ENCODE measurements around the gene NTSR2.
"Not testable (repeated sequence)": the region's sequence is repeated elsewhere in the genome, so short reads cannot be mapped to it uniquely, and the experiment has no call there.

The NTSR2 gene

DNA sequence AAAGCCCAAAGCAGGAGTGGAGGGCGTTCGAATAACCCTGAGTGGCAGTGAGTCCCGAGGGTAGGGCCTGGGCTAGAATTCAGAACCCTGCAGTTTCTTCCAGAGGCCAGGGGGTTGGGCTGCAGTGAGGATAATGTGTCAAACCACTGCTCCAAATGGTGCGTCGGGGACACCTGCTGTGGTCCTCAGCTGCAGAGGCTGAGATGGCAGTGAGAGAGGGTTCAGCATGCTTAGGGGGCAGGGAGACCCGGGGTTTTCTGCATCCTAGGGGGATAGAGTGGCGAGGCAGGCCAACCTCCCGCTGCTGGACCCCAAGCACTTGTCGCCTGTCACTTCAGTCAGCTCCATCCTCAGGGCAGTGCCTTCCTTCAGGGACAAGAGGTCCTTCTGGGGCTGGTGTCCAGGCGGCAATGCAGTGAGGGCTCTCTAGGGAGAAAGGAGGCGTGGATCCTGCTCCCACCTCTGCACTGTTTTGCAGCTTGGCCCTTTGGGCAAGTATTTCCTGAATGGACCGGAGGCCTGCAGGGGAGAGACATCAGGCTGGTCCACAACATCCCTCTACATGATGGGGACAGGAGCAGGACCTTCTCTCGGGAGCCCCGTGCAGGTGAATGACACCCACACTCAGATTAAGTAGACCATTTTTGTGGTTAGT is 8.4 kb upstream of the NTSR2 start:
- DNase-seq: no peak

DNA sequence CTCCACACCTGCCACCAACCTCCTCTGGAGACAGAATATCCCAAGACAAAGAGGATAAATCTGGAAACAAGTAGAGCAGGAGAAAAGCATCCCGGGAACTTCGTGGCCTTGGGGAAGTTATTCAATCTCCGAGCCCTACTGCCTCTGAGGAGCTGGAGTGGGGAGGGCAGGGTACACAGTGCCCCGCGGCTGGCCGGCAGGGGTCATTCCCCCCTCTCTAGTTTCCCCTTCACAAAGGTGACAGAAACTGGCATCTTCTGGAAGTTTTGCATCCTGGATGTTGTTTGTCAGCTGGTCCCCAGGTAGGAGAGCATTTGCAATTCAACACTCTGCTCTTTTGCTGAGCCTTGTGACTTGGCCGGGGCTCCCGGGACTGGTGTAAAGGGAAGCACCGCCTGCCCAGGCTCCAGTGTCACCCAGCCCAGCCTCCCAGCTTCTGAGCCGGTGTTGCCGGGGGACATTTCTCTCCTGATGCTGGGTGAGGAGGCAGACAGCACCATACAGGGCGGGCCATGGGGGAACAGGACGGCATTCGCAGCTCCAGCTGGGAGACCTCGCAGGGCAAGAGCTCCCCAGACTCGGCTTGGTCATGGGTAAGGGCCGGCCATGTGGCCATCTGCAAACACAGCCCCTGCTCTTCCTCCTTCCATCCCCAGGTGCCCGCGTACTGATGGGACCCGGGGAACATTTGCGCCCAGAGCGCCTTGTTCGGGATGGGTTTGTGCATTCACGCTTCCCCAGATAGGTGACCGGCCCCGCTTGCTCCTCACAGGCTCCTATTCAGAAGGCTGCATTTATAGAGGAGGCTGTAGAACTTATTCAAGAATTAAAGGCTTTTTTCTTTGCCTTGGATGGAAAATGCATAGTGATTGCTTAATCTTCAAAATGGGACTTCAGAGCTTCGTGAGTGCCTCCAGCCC is 7.4 kb upstream of the NTSR2 start:
- DNase-seq: no peak

DNA sequence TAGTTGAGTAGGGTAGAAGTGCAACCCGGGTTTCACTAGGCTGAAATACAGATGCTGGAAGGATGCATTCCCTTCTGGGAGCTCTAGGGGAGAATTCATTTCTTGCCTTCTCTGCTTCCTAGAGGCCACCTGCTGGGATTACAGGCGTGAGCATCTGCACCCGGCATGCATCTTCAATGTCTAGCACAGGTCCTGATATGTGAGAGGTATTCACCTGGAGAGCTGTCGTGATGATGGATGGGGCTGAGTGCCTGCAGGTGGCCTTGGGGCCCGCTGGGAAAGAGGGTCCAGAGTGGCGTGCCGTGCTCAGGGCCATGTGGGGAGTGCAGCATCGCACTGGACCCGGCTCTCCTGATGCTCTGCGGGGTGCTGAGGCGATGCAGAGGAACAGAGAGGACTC is 6.6 kb upstream of the NTSR2 start:
- no peak for DNase-seq

DNA sequence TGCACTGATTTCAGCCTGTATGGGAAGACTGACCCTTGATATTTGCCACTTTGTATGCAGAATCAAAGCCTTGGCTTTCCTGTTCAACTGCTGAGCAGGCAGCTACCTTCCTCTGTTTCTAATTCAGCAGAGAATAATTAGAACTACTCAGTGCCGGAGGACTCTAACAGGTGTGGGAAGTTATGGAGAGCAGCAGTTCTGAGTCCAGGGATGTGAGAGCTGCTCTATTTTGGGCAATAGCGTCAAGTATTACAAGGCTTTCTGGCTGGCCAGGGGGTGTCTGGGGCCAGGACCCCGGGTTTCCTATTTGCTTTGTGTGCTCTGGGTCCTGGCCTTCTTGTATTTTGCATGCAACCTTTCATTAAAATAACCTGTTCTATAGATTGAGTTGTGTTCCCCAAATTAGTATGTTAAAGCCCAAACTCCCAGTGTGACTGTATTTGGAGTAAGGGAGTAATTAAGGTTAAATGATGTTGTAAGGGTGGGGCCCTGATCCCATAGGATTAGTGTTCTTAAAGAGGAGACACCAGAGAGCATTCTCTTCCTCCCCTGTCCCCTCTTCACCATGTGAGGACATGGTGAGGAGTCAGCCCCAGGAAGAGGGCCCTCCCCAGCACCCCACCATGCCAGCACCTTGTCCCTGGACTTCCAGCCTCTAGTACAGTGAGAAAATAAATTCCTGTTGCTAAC is 5.6 kb upstream of the NTSR2 start:
- DNase-seq: no peak

DNA sequence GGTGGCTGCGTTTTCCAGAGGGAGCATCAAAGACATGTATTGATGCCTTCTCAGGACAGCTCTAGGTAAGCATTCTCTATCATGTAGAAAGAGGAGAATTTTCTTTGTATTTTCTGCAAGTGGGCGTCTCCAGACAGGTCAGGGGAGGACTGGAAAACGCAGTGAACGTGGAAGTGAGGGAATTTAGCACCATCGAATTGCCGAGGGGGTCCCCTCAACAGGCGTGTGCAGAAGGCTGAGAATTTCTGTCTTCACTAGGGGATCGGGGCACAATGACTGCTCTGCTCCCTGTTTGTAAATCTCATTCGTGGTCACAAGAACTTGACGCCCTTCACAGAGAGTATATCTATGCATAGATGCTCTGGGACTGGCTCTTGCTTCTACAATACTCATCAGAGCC is 5.0 kb upstream of the NTSR2 start:
- no peak for DNase-seq

DNA sequence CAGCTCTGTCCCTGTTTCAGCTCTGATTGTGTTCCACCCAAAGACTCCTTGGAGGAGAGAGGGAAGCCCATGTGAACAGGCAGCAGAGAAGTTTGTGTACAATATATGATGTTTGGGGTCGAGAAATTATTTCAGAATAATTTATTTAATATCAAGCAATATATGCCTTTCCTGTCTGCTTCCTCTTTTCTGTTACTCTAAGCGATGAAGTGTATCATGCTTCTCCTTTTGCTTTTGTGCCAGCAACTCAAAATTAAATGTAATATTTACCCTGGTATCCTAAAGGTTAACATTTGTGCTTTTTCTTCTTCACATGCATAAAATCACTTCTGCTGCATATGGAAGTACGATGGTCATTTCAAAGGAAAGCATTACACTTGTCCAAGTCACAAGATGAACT is 2.4 kb upstream of the NTSR2 start:
- DNase-seq: no peak

DNA sequence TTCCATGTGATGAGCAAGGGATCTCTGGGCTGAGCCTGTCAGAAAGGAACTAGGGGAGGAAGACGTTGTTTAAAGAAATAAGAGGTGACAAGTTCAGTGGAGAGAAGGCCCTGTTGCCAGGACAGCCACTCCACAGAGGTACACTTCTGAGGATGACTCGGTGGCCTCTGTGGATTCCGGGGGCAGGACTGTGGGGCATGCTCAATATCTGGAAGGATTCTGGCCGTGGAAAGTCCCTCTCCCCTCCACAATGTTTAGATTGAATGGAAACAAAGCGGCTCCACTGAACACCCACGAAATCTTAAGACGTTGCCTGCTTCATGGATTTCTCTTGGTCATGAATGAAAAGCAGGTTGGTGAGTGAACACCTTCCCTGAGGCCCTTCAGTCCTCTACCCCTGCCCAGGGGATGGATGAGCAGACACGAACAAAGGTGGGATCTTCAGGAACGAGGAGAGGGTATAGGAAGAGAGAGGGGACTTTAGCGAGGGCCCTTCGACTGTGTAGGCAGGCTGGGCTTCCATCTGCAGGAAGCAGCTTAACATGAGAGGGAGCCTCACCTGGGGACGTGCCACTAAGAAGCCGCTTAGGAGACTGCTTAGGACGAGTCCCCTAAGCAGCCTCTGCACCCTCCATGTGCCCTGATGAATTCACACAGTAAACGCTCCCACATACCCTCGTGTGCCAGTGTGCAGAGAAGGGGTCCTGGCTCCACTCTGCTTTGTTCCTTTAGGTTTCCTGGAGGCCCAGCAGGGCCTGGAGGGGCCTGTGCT is 1.9 kb downstream of the NTSR2 start:
- DNase-seq: no peak

DNA sequence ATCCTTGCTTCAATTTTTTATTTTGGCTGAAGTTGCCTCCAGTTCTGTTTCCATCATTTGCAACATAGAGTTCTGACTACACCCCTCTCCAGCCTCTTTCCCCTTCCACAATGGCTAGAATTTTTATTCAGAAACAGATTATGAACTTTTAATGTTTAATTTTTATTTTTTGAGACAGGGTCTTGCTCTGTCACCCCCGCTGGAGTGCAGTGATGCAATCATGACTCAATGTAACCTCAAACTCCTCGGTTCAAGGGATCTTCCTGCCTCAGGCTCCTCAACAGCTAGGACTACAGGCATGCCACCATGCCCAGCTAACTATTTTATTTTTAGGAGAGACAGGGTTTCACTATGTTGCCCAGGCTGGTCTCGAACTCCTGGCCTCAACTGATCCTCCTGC is 2.8 kb downstream of the NTSR2 start:
- DNase-seq: no peak

DNA sequence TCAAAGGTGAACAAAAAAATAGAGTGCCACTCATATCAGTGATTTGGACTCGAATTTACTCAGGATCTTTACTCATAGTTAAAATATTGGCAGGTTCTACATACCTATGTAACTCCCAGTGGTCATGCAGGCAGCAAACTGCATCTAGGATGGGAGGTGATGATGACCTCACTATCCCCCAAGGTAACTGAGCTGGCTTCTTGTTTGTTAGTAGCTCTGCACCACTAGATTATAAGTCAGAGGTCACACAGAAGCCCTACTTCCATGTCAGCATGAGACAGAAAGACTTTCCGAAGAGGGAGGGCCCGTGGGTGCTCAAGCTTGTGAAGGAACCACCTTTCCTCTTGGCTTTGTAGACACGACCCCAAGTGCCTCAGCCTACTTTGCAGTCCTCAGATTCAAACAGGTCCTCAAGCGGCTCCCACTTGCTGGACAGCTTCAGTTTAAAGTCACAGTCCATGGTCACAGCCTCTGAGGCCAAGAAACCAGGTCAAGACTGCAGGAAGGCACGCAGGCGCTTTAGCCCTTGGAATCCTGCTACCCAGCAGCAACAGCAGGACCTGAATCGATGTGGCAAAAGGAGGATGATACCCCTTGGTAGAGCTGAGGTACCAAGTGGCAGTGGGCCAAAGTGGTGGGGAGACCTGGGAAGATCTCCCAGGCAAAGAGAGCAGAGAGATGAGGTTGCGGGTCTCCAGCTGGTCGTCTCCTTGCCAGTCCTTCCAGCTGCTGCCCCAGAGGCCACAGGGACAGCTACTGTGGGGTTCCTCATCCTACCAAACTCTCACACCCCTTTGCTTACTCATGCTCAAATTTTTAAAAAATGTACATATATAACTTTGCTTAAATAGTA is 4.3 kb downstream of the NTSR2 start:
- no peak for DNase-seq

DNA sequence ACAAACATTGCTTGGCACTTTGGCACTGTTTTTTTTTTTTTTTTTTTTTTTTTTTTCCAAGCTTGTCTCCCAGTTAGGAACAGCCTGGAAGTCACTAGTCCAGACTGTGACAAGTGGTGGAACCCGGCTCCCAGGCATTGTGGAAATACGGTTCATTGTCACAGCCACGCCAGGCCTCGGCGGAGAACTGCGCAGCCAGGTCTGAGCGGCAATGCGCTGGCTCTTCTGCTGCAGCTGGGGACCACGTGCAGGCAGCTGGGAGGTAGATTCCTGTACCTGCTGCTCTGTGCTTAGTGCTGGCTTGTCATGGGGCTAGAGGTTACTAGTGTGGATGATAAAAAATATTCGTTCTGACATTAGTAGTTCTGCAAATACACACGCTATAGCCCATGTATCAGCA is 5.0 kb downstream of the NTSR2 start:
- no peak for DNase-seq

DNA sequence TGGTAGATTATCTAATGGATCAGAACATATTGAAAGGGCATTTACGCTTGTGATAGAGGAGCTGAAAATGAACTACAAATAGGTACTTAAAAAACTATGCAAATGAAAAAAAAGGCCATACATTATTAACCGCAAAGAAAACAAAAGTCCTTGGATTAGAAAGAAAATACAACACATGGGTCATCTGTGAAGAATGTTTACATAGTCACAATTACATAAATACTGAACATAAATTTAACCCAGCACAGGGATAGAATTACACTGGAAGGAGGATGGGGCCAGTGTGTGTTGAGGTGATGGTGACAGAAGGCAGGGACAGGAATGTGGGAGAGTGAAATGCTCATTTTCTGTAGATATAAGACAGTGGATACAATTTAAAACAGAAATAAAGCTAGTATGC is 6.6 kb downstream of the NTSR2 start:
- no peak for DNase-seq

DNA sequence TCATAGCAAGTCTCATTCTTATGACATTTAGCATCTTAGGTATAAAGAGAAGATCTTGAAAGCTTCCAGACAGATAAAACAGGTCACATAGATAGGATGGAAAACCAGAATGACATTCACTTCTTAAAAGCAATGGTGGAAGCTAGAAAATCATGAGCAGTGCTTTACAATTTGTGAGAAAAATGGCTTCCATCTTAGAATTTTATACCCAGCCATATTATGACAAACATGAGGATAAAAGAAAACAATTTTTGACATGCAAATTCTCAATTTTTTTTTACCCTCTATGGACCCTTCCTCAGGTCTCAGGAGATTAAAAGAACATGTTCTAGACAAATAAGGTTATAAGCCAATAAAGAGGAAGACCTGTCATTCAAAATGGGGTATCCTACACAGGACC is 7.1 kb downstream of the NTSR2 start:
- no peak for DNase-seq

DNA sequence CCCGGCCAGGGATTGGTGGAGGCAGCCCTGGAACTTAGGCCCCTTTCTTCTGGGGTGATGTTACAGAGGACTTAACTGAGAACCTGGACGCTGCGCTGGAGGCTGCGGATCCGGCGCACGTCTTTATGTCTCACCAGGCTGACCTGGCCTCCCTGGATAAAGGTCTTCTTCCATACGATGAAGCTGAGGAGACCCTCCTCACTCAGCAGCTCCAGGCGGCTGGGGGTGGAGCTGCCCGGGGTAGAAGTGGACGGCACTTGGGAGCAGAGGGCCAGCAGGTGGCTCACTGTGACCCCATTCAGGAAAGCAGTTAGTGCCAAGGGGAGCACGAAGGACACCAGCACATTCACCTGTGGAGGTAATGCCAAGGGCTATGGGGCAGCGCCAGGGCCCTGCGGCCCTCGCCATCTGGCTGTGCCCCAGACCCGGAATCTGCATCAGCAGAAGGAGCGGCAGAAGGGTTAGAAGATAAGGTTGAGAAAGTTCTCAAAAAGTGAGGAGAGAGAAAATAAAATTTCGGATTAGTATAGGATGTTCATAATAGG is 8.0 kb downstream of the NTSR2 start:
- DNase-seq: no peak

DNA sequence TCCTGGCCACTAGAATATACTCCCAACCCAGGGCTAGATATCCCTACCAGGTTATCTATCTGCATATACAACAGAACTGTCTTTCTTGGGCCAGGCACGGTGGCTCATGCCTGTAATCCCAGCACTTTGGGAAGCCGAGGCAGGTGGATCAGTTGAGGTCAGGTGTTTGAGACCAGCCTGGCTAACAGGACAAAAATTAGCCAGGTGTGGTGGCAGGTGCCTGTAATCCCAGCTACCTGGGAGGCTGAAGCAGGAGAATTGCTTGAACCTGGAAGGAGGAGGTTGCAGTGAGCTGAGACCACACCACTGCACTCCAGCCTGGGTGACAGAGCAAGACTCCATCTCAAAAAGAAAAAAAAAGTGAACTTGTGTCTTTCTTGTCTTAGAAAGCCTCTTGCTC is 9.6 kb downstream of the NTSR2 start:
- not testable (repeated sequence) for DNase-seq

DNA sequence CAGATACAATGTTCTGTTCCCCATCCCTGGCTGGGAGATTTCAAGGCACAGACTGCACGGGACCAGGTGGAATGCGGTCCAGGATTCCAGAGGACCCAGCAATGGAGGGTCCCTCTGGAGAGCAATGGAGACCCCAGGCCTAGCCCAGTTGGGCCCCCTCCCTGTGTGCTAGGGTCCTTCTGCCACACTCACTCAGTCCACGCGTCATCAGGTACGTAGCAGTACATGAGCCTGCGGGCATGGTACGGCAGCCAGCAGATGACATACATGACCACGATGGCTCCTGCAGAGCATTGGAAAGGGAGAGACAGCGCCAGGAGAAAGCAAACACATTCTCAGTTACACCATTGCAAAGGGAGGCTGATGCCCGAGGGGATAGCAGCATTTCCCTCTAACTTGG is 10.1 kb downstream of the NTSR2 start:
- DNase-seq: no peak

DNA sequence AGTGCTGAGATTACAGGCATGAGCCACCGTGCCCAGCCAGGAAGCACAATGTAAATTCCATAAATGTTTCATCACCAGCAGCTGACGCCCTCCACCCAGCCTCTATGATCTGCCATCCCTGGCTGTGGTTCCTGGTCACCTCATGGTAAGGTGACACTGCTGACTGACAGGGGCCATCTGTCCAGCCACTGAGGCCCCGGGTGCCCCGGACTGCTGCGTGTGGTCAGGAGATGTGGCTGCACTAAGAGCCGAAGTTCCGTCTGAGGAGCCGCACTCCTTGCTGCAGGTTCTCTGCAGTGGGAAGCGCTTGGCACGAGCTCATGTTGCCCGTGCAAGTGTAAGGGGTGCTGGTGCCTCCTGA is 10.9 kb downstream of the NTSR2 start:
- no peak for DNase-seq

DNA sequence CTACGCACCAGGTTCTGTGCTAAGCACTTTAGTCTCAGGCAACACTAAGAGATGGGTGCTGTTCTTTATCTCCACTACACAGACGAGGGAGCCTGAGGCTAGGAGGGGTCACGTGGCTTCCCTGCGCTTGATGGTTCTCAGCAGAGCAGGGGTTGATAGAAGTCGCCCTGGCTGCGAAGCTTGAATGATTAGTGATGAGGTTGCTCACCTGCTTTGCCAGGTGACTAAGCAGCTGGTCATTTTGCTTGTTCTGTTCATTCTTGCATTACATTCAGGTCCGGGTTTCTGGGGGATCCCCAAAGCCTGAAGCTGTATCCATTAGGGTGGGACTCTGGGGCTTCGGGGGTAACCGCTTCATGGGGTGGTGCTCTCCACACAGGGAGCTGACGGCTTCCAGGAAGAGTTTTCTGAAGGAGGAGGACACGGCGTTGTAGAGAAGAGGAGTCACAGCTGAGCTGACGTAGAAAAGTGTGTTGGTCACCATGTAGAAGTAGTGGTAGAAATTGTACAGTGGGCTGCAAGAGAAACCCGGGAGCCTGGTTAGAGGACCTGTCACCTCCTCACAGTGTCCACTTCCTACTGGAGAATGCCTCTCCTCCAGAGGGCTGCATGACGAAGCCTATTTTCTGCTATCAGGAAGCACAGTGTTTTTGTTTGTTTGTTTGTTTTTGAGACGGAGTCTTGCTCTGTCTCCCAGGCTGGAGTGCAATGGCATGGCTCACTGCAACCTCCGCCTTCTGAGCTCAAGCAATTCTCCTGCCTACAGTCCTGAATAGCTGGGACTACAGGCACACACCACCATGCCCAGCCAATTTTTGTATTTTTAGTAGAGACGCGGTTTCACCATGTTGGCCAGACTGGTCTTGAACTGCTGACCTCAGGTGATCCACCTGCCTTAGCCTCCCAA is 11.5 kb downstream of the NTSR2 start:
- DNase-seq: no peak

DNA sequence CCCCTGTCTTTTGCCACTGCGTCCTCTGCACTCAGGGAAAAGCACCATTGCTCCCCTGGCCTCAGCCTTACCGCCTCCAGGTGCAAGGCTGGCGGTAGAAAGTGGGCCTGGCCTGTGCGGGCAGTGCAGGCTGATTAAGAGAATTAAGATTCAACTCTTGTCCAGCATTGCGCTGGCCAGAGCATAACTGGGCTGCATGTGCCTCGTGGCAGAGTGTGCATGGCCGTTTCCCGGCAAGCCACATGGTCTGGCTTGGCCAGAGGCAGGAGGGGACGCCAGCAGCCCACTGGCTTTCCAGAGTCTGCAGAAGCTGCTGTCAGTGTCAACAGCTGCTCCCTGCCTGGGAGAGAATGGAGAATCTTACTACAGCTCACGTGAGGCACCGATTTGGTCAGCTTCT is 12.3 kb downstream of the NTSR2 start:
- no peak for DNase-seq

DNA sequence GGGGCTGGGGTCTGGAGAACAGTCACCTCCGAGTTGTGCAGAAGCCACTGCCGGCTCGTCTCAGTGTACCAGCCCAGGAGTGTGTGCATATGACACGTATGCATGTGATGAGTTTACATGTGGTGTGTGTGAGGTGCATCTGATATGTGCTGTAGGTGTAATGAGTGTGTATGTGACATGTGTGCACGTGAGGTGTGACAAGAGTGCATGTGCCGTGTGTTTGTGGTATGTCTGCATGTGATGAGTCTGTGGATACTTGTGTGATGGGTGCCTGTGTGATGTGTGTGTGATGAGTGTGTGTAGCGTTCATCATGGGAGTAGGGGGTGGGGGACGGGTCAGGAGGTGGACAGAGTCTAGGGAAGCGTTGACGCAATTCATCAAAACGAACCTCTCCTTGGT is 12.8 kb downstream of the NTSR2 start:
- DNase-seq: no peak

DNA sequence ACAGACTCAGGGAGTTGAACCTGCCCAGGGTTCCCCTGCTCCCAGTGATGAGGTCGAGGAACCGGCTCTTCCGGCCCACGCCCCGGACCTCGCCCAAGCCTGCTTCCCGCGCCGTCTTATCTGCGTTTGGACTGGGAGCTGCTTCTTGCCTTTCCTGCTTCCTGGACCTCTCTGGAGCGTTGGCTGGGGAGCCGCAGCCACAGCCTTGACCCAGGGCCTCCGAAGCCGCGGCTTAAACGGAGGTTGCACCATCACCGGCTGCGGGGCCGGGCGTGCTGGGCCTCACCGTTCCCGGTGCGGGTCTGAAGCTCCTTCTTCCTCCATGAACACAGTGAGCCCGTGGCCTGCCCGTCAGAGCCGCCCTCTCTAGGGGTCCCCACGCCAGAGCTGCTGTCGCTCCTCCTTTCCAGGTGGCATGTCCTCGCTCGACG is 13.3 kb downstream of the NTSR2 start:
- DNase-seq: no peak

DNA sequence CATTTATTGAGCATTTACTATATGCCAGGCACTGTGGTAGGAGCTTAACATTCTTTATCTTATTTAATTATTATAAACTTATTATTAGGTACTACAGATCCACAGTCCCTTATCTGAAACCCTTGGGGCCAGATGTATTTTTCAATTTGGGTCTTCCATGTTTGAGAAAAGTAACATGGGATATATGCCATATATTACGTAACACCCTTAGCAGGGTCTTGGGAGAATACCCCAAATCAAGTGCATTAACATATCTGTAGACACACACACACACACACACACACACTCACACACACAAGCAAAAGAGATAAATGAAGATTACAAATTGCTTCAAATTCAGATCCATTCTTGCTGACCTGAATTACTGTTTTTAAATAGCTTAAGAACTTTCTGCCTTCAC is 13.7 kb downstream of the NTSR2 start:
- DNase-seq: no peak
